GM21367 (cell line): Measurements from ENCODE around the gene DNMT3L.
"Not testable (repeated sequence)": the region's sequence is repeated elsewhere in the genome, so short reads cannot be mapped to it uniquely, and the experiment has no call there.

Source experiments
- ATAC-seq: cut with Tn5 transposase; IDR thresholded peaks from one replicate; pipeline ENCODE4 v1.9.1; 2021; ENCODE audit not compliant: unreplicated experiment

The DNMT3L gene

GRCh38 chr21:44249204-44250037 lies 12.3 kb downstream of the DNMT3L start:
- not testable (repeated sequence) for ATAC-seq

- ATAC-seq = not testable (repeated sequence)
Observed at GRCh38 chr21:44247904-44248303, 13.8 kb downstream of the DNMT3L start.

- ATAC-seq = peak; percentile 40
Observed at GRCh38 chr21:44243980-44244379, 17.7 kb downstream of the DNMT3L start.

GRCh38 chr21:44241281-44241680 lies 20.4 kb downstream of the DNMT3L start:
- ATAC-seq = not testable (repeated sequence)

- not testable (repeated sequence) for ATAC-seq
Observed at GRCh38 chr21:44240842-44241241, 20.9 kb downstream of the DNMT3L start, which contains the start of gene ICOSLG. ICOSLG (minus strand) TSS chr21:44240943; CDS start chr21:44240817, 126 bp downstream.

GRCh38 chr21:44240353-44240752 lies 21.3 kb downstream of the DNMT3L start:
- ATAC-seq = not testable (repeated sequence)

- not testable (repeated sequence) for ATAC-seq
Observed at GRCh38 chr21:44229561-44229960, 32.1 kb downstream of the DNMT3L start.

- ATAC-seq = not testable (repeated sequence)
Observed at GRCh38 chr21:44228109-44228508, 33.6 kb downstream of the DNMT3L start.

GRCh38 chr21:44227614-44228013 lies 34.1 kb downstream of the DNMT3L start:
- not testable (repeated sequence) for ATAC-seq

- ATAC-seq = not testable (repeated sequence)
Observed at GRCh38 chr21:44225605-44226004, 36.1 kb downstream of the DNMT3L start.

GRCh38 chr21:44223334-44223733 lies 38.4 kb downstream of the DNMT3L start:
- not testable (repeated sequence) for ATAC-seq

- not testable (repeated sequence) for ATAC-seq
Observed at GRCh38 chr21:44220674-44221073, 41.0 kb downstream of the DNMT3L start.

- ATAC-seq = not testable (repeated sequence)
Observed at GRCh38 chr21:44218461-44218860, 43.2 kb downstream of the DNMT3L start.

GRCh38 chr21:44211978-44212377 lies 49.7 kb downstream of the DNMT3L start:
- not testable (repeated sequence) for ATAC-seq

- ATAC-seq = not testable (repeated sequence)
Observed at GRCh38 chr21:44211574-44211973, 50.1 kb downstream of the DNMT3L start.

GRCh38 chr21:44207860-44208646 lies 53.6 kb downstream of the DNMT3L start:
- ATAC-seq = not testable (repeated sequence)

GRCh38 chr21:44206698-44207676 lies 54.7 kb downstream of the DNMT3L start:
- peak; percentile 48 for ATAC-seq

- not testable (repeated sequence) for ATAC-seq
Observed at GRCh38 chr21:44206187-44206586, 55.5 kb downstream of the DNMT3L start.

GRCh38 chr21:44202590-44203299 lies 59.0 kb downstream of the DNMT3L start:
- not testable (repeated sequence) for ATAC-seq

GRCh38 chr21:44199997-44200396 lies 61.7 kb downstream of the DNMT3L start:
- ATAC-seq = not testable (repeated sequence)
